ENCODE measurements around the gene TRERF1. TPM values are rescaled to one million over a fixed set of nuclear protein-coding genes. Genes with fewer than 3 reads are reported as not detected.
"Not testable (repeated sequence)": the region's sequence is repeated elsewhere in the genome, so short reads cannot be mapped to it uniquely, and the experiment has no call there.

The TRERF1 gene
- total RNA-seq, 6 experiments from 2014 or later, result 0.29 to 1.2 (median 0.60) TPM

DNA sequence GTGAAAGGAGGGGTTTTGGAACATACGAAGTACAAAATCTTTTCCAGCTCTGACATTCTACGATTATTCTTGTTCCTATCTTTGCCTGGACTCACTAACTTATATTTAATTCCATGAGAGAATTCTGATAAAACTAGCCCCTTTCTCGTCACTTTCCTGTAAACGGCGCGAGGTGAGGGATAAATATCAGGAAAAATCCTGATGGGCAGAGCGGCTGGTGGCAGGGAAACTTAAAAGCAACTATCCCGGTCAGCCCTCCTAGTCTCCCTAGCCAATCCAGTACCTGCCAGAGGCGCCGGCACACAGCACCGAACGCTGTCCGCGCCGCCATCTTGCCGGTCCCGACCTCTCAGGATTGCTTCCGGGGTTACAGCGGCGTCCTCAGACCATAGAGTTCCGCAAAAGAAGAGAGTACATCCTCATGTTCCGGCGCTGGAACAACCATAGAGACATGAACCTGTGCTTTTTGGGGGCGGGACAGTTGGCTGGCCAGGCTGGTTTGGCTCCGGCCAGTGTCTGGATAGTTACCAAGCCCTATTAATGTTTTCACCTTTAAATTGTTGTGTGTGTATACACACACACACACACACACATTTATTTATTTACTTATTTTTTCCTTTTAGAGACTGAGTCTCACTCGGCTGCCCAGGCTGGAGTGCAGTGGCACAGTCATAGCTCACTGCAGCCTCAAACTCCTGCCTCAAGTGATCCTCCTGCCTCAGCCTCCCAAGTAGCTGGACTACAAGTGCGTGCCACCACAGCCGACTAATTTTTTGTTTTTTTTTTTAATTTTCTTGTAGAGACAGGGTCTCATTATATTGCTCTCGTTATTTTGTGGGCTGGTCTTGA, 234.0 kb downstream of the TRERF1 start, which contains the start of gene MRPS10:
MRPS10 (minus strand) TSS at position 343 of the 849 bp plus-strand sequence; CDS start at position 331, 12 bp downstream.
- 12% methylated on average over 20 of the region's 29 CpGs for WGBS (ENCODE audit: insufficient coverage, low coverage, low lambda C conversion rate, missing lambda C conversion rate)

DNA sequence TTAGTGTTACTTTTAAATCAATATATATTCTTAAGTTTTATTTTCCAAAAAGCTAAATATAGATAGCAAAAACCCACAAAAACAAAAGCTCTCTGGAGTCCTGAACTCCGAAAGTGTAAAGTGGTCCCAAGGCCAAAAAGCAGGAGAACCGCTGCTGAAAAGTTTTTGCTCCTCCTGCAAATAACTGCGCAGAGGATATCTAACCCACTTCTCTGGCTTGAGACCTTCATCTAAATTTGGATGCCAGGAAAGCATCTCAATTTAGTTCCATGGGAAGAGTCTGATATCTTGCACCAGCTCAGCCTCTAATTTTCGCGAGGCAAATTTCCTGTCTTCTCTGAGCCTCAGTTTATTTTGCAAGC, 234.6 kb downstream of the TRERF1 start:
- Histone ChIP-seq H3K36me3 (peaks cover 0 to 19% (median 5%) of the 10 kb centered on the region in 4 donors), H3K4me3 (peak overlapping the region; percentile 62 to 81 (median 69)), H3K27me3 (no peaks in the 10 kb centered on the region), H3K4me1 (peaks cover 0 to 10% (median 4%) of the 10 kb centered on the region in 4 donors), H3K9me3 (no peaks in the 10 kb centered on the region), H3K27ac (peak overlapping the region; percentile 3 to 76 (median 35))
- TF ChIP-seq, protein P1, sequence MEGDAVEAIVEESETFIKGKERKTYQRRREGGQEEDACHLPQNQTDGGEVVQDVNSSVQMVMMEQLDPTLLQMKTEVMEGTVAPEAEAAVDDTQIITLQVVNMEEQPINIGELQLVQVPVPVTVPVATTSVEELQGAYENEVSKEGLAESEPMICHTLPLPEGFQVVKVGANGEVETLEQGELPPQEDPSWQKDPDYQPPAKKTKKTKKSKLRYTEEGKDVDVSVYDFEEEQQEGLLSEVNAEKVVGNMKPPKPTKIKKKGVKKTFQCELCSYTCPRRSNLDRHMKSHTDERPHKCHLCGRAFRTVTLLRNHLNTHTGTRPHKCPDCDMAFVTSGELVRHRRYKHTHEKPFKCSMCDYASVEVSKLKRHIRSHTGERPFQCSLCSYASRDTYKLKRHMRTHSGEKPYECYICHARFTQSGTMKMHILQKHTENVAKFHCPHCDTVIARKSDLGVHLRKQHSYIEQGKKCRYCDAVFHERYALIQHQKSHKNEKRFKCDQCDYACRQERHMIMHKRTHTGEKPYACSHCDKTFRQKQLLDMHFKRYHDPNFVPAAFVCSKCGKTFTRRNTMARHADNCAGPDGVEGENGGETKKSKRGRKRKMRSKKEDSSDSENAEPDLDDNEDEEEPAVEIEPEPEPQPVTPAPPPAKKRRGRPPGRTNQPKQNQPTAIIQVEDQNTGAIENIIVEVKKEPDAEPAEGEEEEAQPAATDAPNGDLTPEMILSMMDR (IDR thresholded peaks at IDR 0.05), result no peak
- TF ChIP-seq POLR2A (IDR thresholded peaks at IDR 0.05), result no peak
- intact Hi-C loops (cut with DNase I), result no loop called here
- 1% methylated on average over 5 of the region's 5 CpGs for WGBS (ENCODE audit: insufficient coverage, low coverage, low lambda C conversion rate, missing lambda C conversion rate)
- DNase-seq (no peak), ATAC-seq (peak in 1 of 4 donors; percentile 3)

More for the DNA sequence above, 234.0 kb downstream of the TRERF1 start, which contains the start of gene MRPS10:
- ATAC-seq (peak; percentile 98 to 100 (median 100)), DNase-seq (peak; percentile 88 to 94 (median 92))
- peak within 1 kb of the TSS; percentile 62 to 81 (median 69) for H3K4me3 ChIP-seq
- no peaks in the 10 kb centered on the region for H3K9me3 ChIP-seq
- H3K36me3 ChIP-seq, result peaks cover 0 to 15% (median 4%) of the 10 kb centered on the region in 4 donors
- peak; percentile 82 for TF ChIP-seq POLR2A (IDR thresholded peaks at IDR 0.05)
- TF ChIP-seq, protein P1 (IDR thresholded peaks at IDR 0.05), result no peak
- intact Hi-C loops (cut with DNase I), result no loop called here
- peak within 1 kb of the TSS; percentile 3 to 76 (median 35) for H3K27ac ChIP-seq
- no peaks in the 10 kb centered on the region for H3K27me3 ChIP-seq
- H3K4me1 ChIP-seq, result peaks cover 0 to 9% (median 4%) of the 10 kb centered on the region in 4 donors

DNA sequence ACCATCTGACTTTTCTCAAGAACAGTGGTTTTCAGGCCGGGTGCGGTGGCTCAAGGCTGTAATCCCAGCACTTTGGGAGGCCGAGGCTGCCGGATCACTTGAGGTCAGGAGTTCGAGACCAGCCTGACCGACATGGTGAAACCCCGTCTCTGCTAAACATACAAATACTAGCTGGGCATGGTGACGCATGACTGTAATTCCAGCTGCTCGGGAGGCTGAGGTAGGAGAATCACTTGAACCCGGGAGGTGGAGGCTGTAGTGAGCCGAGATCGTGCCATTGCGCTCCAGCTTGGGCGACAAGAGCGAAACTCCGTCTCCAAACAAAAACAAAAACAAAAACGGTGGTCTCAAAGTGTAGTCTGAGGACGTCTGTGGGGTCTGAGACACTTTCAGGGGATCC, 235.2 kb downstream of the TRERF1 start:
- intact Hi-C loops (cut with DNase I); H3K9me3 ChIP-seq; ATAC-seq; DNase-seq; H3K27me3 ChIP-seq; H3K27ac ChIP-seq: not testable (repeated sequence)
- 68% methylated on average over 11 of the region's 18 CpGs for WGBS (ENCODE audit: insufficient coverage, low coverage, low lambda C conversion rate, missing lambda C conversion rate)
- H3K4me3 ChIP-seq, result peak overlapping the region in 2 of 3 donors; percentile 62 to 69
- H3K36me3 ChIP-seq, result peaks cover 0 to 19% (median 5%) of the 10 kb centered on the region in 4 donors
- peaks cover 0 to 16% (median 4%) of the 10 kb centered on the region in 4 donors for H3K4me1 ChIP-seq

DNA sequence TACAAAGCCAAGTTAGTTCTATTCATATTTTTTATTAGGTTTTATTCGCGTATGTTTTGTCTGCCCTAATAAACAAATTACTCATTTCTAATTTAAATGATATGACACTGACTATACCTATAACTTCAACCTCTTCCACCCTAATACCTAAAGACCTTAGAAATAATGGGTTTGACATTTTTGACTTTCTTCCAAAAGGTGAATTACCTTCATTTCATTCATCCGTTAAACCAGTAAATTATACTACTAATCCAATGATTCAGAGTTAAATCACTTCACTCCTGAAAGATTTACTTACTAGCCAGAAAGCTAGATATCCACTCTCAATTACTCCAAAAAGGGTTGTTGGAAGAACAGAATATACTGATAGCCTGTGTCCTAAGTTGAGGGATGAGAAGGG, 239.3 kb downstream of the TRERF1 start:
- intact Hi-C loops (cut with DNase I), result no loop called here
- Histone ChIP-seq H3K9me3 (no peaks in the 10 kb centered on the region), H3K4me1 (peaks cover 0 to 24% (median 8%) of the 10 kb centered on the region in 4 donors), H3K4me3 (no peak overlapping the region), H3K36me3 (peaks cover 4 to 55% (median 21%) of the 10 kb centered on the region in 4 donors), H3K27me3 (no peaks in the 10 kb centered on the region), H3K27ac (no peak overlapping the region)
- ATAC-seq (no peak), DNase-seq (no peak)
- WGBS (ENCODE audit: insufficient coverage, low coverage, low lambda C conversion rate, missing lambda C conversion rate), result 56% methylated on average over 3 of the region's 3 CpGs
- TF ChIP-seq, protein P1 (IDR thresholded peaks at IDR 0.05), result no peak
- no peak for TF ChIP-seq POLR2A (IDR thresholded peaks at IDR 0.05)

DNA sequence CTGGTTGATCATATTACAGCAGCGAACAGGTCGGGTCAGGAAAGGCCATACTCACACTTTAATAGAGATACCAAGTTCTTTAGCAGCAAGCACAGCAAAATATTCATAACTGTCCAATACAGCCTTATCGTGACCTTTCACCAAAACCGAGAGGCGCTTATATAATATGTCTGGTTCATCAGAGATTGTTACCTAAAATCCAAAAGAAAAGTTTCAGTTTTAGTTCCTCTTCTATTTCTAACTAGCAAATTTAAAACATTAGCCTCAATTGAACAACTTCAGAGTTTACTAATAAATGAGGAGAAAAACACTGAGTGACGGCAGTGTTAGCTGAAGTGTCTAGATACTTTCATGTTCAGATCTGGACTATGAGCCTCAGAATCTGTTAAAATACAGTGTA, 240.0 kb downstream of the TRERF1 start:
- WGBS (ENCODE audit: insufficient coverage, low coverage, low lambda C conversion rate, missing lambda C conversion rate), result 32% methylated on average over 6 of the region's 6 CpGs
- Histone ChIP-seq H3K27me3 (no peaks in the 10 kb centered on the region), H3K36me3 (peaks cover 4 to 60% (median 22%) of the 10 kb centered on the region in 4 donors), H3K4me3 (no peak overlapping the region), H3K27ac (peak overlapping the region in 1 of 3 donors; percentile 80), H3K4me1 (peaks cover 0 to 19% (median 6%) of the 10 kb centered on the region in 4 donors), H3K9me3 (no peaks in the 10 kb centered on the region)
- ATAC-seq (peak in 3 of 4 donors; percentile 23 to 56 (median 43)), DNase-seq (no peak)
- TF ChIP-seq POLR2A (IDR thresholded peaks at IDR 0.05), result no peak
- intact Hi-C loops (cut with DNase I), result no loop called here
